Nephron (organoid): ENCODE results near the gene MUC5B.

Source experiments
- H3K27ac Mint-ChIP-seq, 3 experiments: 2 replicates each; pipeline ENCODE4 v1.8.0; 2020; ENCODE audit warnings: mixed read lengths in 3 of 3, mild to moderate bottlenecking in 2 of 3, moderate library complexity in 1 of 3
- H3K27me3 Mint-ChIP-seq: 2 replicates; pipeline ENCODE4 v1.8.0; 2021; ENCODE audit warnings: low read depth, mild to moderate bottlenecking, moderate library complexity, mixed read lengths
- H3K36me3 Mint-ChIP-seq: 2 replicates; pipeline ENCODE4 v1.8.0; 2020; ENCODE audit warnings: low read depth, mixed read lengths
- H3K4me1 Mint-ChIP-seq: 2 replicates; pipeline ENCODE4 v1.8.0; 2020; ENCODE audit warnings: mixed read lengths
- H3K4me3 Mint-ChIP-seq, 3 experiments: 2 replicates each; pipeline ENCODE4 v1.8.0; 2020; ENCODE audit warnings: mild to moderate bottlenecking in 3 of 3, mixed read lengths in 3 of 3, moderate library complexity in 2 of 3
- H3K9me3 Mint-ChIP-seq: 2 replicates; pipeline ENCODE4 v1.8.0; 2020; ENCODE audit warnings: mixed read lengths
- TF ChIP-seq, protein P1 (sequence below), 3 experiments: fragments of 200-600 bp; sonication (generic); IDR thresholded peaks; one replicate each; pipeline ENCODE4 v1.5.0; 2021; ENCODE audit warnings: antibody characterized with exemption in 3 of 3; ENCODE audit not compliant: unreplicated experiment in 3 of 3

Gene MUC5B

GRCh38 chr11:1232021-1232882 lies 9.4 kb downstream of the MUC5B start:
- no peak overlapping the region for H3K4me3 Mint-ChIP-seq
- peaks cover under 1% of the 10 kb centered on the region for H3K27me3 Mint-ChIP-seq
- no peak overlapping the region for H3K27ac Mint-ChIP-seq
- TF ChIP-seq, protein P1, sequence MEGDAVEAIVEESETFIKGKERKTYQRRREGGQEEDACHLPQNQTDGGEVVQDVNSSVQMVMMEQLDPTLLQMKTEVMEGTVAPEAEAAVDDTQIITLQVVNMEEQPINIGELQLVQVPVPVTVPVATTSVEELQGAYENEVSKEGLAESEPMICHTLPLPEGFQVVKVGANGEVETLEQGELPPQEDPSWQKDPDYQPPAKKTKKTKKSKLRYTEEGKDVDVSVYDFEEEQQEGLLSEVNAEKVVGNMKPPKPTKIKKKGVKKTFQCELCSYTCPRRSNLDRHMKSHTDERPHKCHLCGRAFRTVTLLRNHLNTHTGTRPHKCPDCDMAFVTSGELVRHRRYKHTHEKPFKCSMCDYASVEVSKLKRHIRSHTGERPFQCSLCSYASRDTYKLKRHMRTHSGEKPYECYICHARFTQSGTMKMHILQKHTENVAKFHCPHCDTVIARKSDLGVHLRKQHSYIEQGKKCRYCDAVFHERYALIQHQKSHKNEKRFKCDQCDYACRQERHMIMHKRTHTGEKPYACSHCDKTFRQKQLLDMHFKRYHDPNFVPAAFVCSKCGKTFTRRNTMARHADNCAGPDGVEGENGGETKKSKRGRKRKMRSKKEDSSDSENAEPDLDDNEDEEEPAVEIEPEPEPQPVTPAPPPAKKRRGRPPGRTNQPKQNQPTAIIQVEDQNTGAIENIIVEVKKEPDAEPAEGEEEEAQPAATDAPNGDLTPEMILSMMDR (IDR thresholded peaks at IDR 0.05; ENCODE audit: unreplicated experiment in 3 of 3), result no peak
- no peaks in the 10 kb centered on the region for H3K36me3 Mint-ChIP-seq
- no peaks in the 10 kb centered on the region for H3K4me1 Mint-ChIP-seq
- no peaks in the 10 kb centered on the region for H3K9me3 Mint-ChIP-seq

DNA sequence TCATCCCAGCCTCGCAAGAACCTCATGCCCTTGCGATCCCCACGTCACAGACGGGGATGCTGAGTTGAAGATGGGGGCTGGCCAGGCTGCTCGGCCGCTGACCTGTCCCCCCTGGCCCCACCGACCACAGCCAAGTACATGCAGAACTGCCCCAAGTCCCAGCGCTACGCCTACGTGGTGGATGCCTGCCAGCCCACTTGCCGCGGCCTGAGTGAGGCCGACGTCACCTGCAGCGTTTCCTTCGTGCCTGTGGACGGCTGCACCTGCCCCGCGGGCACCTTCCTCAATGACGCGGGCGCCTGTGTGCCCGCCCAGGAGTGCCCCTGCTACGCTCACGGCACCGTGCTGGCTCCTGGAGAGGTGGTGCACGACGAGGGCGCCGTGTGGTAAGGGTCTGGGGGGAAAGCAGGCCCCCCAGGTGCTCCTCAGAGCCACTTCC lies 10.0 kb downstream of the MUC5B start:
- H3K4me3 Mint-ChIP-seq, result no peak overlapping the region
- H3K36me3 Mint-ChIP-seq, result no peaks in the 10 kb centered on the region
- H3K9me3 Mint-ChIP-seq, result no peaks in the 10 kb centered on the region
- H3K27ac Mint-ChIP-seq, result no peak overlapping the region
- peaks cover 7% of the 10 kb centered on the region for H3K27me3 Mint-ChIP-seq
- no peaks in the 10 kb centered on the region for H3K4me1 Mint-ChIP-seq
- TF ChIP-seq, protein P1 (IDR thresholded peaks at IDR 0.05; ENCODE audit: unreplicated experiment in 3 of 3), result no peak

DNA sequence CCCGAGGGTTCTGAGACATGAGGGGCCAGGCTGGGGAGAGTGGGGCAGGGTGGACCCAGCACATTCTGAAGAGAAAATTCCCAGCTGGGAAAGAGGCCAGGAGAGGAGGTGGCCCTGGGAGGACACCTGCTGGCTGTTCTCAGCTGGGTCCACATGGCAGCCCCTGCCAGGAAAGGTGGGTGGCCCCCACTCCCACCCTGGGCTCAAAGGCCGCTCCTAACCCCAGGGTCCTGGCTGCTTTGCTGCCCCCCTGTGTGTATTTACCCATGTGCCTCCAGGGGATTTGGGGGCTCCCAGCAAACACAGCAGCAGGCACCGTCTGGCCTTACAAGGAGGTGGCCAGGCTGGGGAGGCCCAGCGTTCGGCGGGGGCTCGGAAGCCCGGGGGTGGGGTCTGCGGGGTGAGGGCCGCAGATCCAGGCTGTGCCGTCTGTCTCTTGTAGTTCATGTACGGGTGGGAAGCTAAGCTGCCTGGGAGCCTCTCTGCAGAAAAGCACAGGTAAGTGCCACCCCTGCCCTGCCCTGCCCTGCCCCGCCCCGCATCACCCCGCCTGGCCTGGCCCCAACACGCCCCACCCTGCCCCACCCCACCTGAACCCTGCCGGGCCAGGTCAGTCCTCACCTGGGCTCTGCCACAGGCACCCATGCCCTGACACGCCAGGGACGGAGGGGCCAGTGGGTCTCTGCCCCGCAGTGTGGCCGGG lies 10.6 kb downstream of the MUC5B start:
- H3K9me3 Mint-ChIP-seq, result no peaks in the 10 kb centered on the region
- H3K4me3 Mint-ChIP-seq, result no peak overlapping the region
- no peaks in the 10 kb centered on the region for H3K36me3 Mint-ChIP-seq
- H3K27me3 Mint-ChIP-seq, result peaks cover 11% of the 10 kb centered on the region
- H3K27ac Mint-ChIP-seq, result no peak overlapping the region
- TF ChIP-seq, protein P1 (IDR thresholded peaks at IDR 0.05; ENCODE audit: unreplicated experiment in 3 of 3), result no peak
- no peaks in the 10 kb centered on the region for H3K4me1 Mint-ChIP-seq

- peaks cover 13% of the 10 kb centered on the region for H3K27me3 Mint-ChIP-seq
- no peaks in the 10 kb centered on the region for H3K36me3 Mint-ChIP-seq
- H3K4me1 Mint-ChIP-seq, result no peaks in the 10 kb centered on the region
- H3K9me3 Mint-ChIP-seq, result no peaks in the 10 kb centered on the region
- H3K4me3 Mint-ChIP-seq, result no peak overlapping the region
- TF ChIP-seq, protein P1 (IDR thresholded peaks at IDR 0.05; ENCODE audit: unreplicated experiment in 3 of 3), result no peak
- no peak overlapping the region for H3K27ac Mint-ChIP-seq
Measured at GRCh38 chr11:1234054-1234720, 11.3 kb downstream of the MUC5B start.

DNA sequence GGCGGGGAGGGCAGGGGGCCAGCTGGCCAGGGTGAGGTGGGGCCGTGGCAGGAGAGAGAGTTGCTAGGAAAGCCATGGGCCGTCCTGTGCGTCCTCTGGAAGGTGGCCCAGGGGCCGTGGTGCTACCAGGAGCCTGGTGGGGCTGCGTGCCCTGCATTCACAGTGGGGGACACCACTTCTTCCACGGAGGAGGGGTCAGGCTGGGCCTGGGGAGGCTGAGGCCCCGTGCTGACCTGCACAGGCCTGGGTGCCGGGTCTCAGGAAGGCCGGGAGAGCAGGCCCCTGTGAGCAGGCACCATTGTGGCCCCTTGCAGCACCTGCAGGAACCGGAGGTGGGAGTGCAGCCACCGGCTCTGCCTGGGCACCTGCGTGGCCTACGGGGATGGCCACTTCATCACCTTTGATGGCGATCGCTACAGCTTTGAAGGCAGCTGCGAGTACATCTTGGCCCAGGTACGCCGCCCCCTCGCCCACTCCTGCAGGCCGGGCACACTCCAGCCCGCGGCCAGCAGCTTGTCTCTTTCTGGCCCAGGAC lies 12.0 kb downstream of the MUC5B start:
- Mint-ChIP-seq H3K9me3 (no peaks in the 10 kb centered on the region), H3K4me3 (no peak overlapping the region), H3K4me1 (no peaks in the 10 kb centered on the region), H3K27ac (no peak overlapping the region), H3K36me3 (no peaks in the 10 kb centered on the region), H3K27me3 (peaks cover 13% of the 10 kb centered on the region)
- TF ChIP-seq, protein P1 (IDR thresholded peaks at IDR 0.05; ENCODE audit: unreplicated experiment in 3 of 3), result no peak
